ENCODE results near the gene PUM2. TPM values are rescaled to one million over a fixed set of nuclear protein-coding genes. Genes with fewer than 3 reads are reported as not detected.

The PUM2 gene
- total and polyA plus RNA-seq, 4 donors = 27.4 to 145 (median 51.0) TPM

DNA sequence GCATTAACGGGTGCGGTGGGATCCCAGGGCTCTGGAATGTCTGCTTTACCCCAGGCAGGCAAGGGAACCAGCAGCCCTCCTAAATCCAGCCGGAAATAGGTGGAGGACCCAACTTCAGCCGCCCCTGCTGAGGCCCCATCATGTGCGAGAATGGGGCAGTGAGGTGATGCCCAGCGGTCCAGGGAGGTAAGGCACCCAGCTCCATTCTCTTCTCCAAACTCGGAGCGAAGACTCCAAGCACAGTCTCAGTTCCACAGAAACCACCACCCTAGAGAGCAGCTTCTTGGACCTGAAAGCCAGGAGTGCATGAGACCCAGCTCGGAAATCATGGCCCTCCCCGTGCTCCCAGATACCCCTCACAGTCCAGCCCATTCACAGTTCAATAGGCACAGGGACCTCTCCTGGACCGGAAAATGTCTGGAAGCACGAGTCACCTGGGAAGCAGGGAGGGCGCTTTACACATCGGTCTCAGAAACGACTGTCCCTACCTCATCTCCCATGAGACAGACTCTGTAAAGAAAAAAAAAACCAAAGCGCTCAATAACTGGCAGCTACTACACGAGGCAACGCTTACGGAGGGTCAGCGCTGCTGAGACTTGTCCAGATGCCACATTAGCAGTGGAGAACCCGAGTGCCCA lies 127.8 kb downstream of the PUM2 start:
- WGBS, 2 donors = 31 to 39% methylated on average over 21 of the region's 21 CpGs
- Histone ChIP-seq H3K4me1 (ENCODE audit: control insufficient read depth in 5 of 5, insufficient read depth in 5 of 5, low read length in 5 of 5) (peaks cover 0 to 20% (median 6%) of the 10 kb centered on the region in 5 donors), H3K27me3 (ENCODE audit: control insufficient read depth in 3 of 3, insufficient read depth in 3 of 3, low read length in 2 of 3) (no peaks in the 10 kb centered on the region), H3K9me3 (ENCODE audit: control insufficient read depth in 4 of 4, insufficient read depth in 3 of 4, low read length in 3 of 4) (no peaks in the 10 kb centered on the region), H3K4me3 (no peak overlapping the region), H3K9ac (ENCODE audit: insufficient read depth in 1 of 2, low read length in 2 of 2) (no peak overlapping the region), H3K36me3 (ENCODE audit: control insufficient read depth in 4 of 4, insufficient read depth in 4 of 4, low read length in 4 of 4) (no peaks in the 10 kb centered on the region), H3K27ac (ENCODE audit: low read depth in 1 of 2, low read length in 1 of 2) (peak overlapping the region in 1 of 2 donors; percentile 82)
- DNase-seq (no peak), ATAC-seq (ENCODE audit: insufficient read depth, low FRiP score) (no peak)
- TF ChIP-seq, protein P1, sequence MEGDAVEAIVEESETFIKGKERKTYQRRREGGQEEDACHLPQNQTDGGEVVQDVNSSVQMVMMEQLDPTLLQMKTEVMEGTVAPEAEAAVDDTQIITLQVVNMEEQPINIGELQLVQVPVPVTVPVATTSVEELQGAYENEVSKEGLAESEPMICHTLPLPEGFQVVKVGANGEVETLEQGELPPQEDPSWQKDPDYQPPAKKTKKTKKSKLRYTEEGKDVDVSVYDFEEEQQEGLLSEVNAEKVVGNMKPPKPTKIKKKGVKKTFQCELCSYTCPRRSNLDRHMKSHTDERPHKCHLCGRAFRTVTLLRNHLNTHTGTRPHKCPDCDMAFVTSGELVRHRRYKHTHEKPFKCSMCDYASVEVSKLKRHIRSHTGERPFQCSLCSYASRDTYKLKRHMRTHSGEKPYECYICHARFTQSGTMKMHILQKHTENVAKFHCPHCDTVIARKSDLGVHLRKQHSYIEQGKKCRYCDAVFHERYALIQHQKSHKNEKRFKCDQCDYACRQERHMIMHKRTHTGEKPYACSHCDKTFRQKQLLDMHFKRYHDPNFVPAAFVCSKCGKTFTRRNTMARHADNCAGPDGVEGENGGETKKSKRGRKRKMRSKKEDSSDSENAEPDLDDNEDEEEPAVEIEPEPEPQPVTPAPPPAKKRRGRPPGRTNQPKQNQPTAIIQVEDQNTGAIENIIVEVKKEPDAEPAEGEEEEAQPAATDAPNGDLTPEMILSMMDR (IDR thresholded peaks at IDR 0.05; ENCODE audit: control extremely low read depth, extremely low read depth) = no peak

DNA sequence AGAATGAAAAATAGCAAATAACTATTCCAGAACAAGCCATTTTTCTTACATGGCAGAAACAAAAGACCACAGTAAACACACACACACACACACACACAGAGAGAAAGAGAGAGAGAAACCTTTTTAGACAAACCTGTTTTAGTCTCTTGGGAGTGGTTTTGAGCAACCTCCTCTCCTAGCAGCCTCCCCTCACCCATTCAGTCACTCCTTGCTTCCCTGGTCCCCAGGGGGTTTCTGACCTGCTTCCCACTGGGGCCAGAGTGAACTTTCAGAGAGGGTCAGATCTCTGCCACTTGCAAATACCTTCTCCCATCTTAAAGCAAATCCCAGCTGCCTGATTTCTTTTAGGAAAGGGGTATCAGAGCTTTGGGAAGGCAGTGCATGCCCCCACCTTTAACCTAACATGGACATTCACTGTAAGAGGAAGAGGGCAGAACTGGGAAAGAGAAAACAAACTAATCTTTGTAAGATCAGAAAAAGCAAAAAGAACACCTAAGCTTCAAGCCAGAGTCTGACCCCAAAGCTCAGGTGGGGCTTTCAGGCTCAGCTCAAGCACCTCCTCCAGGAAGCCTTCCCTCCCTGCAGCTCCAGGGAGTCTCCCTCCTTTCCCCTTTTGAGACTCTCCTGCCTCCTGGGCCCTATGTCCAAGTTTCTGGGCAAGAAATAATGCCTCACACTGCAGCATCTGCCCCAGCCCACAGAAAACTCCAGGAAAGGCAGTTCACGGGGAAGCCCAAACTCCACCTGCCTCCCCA lies 128.5 kb downstream of the PUM2 start:
- no peak for ATAC-seq (ENCODE audit: insufficient read depth, low FRiP score)
- WGBS, 2 donors = 77 to 87% methylated on average over 1 of the region's 1 CpG
- TF ChIP-seq, protein P1 (IDR thresholded peaks at IDR 0.05; ENCODE audit: control extremely low read depth, extremely low read depth) = no peak
- Histone ChIP-seq H3K9me3 (ENCODE audit: control insufficient read depth in 4 of 4, insufficient read depth in 3 of 4, low read length in 3 of 4) (no peaks in the 10 kb centered on the region), H3K27ac (ENCODE audit: low read depth in 1 of 2, low read length in 1 of 2) (peak overlapping the region in 1 of 2 donors; percentile 82), H3K4me3 (no peak overlapping the region), H3K27me3 (ENCODE audit: control insufficient read depth in 3 of 3, insufficient read depth in 3 of 3, low read length in 2 of 3) (no peaks in the 10 kb centered on the region), H3K36me3 (ENCODE audit: control insufficient read depth in 4 of 4, insufficient read depth in 4 of 4, low read length in 4 of 4) (no peaks in the 10 kb centered on the region), H3K4me1 (ENCODE audit: control insufficient read depth in 5 of 5, insufficient read depth in 5 of 5, low read length in 5 of 5) (peaks cover 0 to 20% (median 6%) of the 10 kb centered on the region in 5 donors), H3K9ac (ENCODE audit: insufficient read depth in 1 of 2, low read length in 2 of 2) (no peak overlapping the region)
- peak in 1 of 3 donors; percentile 55 for DNase-seq

DNA sequence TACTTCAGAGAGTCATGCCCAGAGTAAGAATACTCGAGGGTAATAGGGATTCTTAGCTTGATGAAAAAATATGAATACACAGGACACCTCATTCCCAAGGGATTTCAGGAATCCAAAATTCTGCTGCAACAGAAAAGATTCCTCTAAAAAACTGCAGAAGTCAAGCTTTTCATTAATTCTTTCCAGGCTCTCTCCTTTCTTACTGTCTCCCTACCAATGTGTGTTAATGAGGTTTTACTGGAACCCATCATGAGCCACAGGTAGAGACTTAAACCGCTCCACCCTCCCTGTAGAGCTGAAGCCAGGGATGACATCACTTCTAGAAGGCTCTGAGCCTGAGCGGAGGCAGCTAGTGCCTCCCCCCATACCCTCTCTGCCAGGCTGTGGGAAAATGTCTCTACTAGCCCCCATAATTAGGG lies 129.1 kb downstream of the PUM2 start:
- WGBS, 2 donors = 57 to 77% methylated on average over 3 of the region's 3 CpGs
- Histone ChIP-seq H3K27me3 (ENCODE audit: control insufficient read depth in 3 of 3, insufficient read depth in 3 of 3, low read length in 2 of 3) (no peaks in the 10 kb centered on the region), H3K9ac (ENCODE audit: insufficient read depth in 1 of 2, low read length in 2 of 2) (no peak overlapping the region), H3K4me1 (ENCODE audit: control insufficient read depth in 5 of 5, insufficient read depth in 5 of 5, low read length in 5 of 5) (peaks cover 0 to 20% (median 6%) of the 10 kb centered on the region in 5 donors), H3K27ac (ENCODE audit: low read depth in 1 of 2, low read length in 1 of 2) (no peak overlapping the region), H3K4me3 (no peak overlapping the region), H3K9me3 (ENCODE audit: control insufficient read depth in 4 of 4, insufficient read depth in 3 of 4, low read length in 3 of 4) (no peaks in the 10 kb centered on the region), H3K36me3 (ENCODE audit: control insufficient read depth in 4 of 4, insufficient read depth in 4 of 4, low read length in 4 of 4) (no peaks in the 10 kb centered on the region)
- DNase-seq (no peak), ATAC-seq (ENCODE audit: insufficient read depth, low FRiP score) (no peak)
- TF ChIP-seq, protein P1 (IDR thresholded peaks at IDR 0.05; ENCODE audit: control extremely low read depth, extremely low read depth) = no peak

All from lung (tissue), 12 donors.